SJSA1 (cell line): ENCODE results near the gene CDH22. TPM values are rescaled to one million over a fixed set of nuclear protein-coding genes. Genes with fewer than 3 reads are reported as not detected.

Experiments
- DNase-seq, 2 experiments: peaks; one replicate each; pipeline ENCODE4 v3.0.0-alpha.2; 2015 to 2020; ENCODE audit warnings: low spot score in 2 of 2, low read depth in 1 of 2
- H3K27ac ChIP-seq: fragments of 250-450 bp; sonication (Bioruptor Pico); 2 replicates; pipeline ENCODE4 v1.5.1; 2020; ENCODE audit warnings: mild to moderate bottlenecking, moderate library complexity
- H3K27me3 ChIP-seq: fragments of 250-450 bp; sonication (Bioruptor Pico); replicated peaks from 2 replicates; pipeline ENCODE4 v1.5.1; 2020; ENCODE audit warnings: mild to moderate bottlenecking, moderate library complexity
- H3K36me3 ChIP-seq: fragments of 250-450 bp; sonication (Bioruptor Pico); 2 replicates; pipeline ENCODE4 v1.5.1; 2020; ENCODE audit warnings: mild to moderate bottlenecking
- H3K4me1 ChIP-seq: fragments of 250-450 bp; sonication (Bioruptor Pico); replicated peaks from 2 replicates; pipeline ENCODE4 v1.6.1; 2021; ENCODE audit warnings: mild to moderate bottlenecking
- H3K4me3 ChIP-seq: fragments of 250-450 bp; sonication (Bioruptor Pico); 2 replicates; pipeline ENCODE4 v1.5.1; 2020; ENCODE audit warnings: mild to moderate bottlenecking
- H3K9me3 ChIP-seq: fragments of 250-450 bp; sonication (Bioruptor Pico); replicated peaks from 2 replicates; pipeline ENCODE4 v1.5.1; 2020; ENCODE audit warnings: mild to moderate bottlenecking
- total RNA-seq: library from RNA; depleted of rRNA; stranded (reverse); fragments of >200 nt; shearing (Covaris generic); gene quantifications from 2 replicates; pipeline ENCODE4 v1.2.3, GENCODE V29; 2014

CDH22 gene
- total RNA-seq, 1 experiment from 2014 or later: not detected

GRCh38 chr20:46173652-46174468 lies 134.4 kb downstream of the CDH22 start:
- Histone ChIP-seq H3K36me3 (no peaks in the 10 kb centered on the region), H3K27ac (no peak overlapping the region), H3K4me1 (no peaks in the 10 kb centered on the region), H3K27me3 (peaks cover 70% of the 10 kb centered on the region), H3K9me3 (no peaks in the 10 kb centered on the region), H3K4me3 (no peak overlapping the region)
- no peak for DNase-seq

- Histone ChIP-seq H3K36me3 (no peaks in the 10 kb centered on the region), H3K4me1 (no peaks in the 10 kb centered on the region), H3K4me3 (no peak overlapping the region), H3K9me3 (no peaks in the 10 kb centered on the region), H3K27ac (no peak overlapping the region), H3K27me3 (peaks cover 70% of the 10 kb centered on the region)
- DNase-seq: no peak
These were observed 135.2 kb downstream of the CDH22 start for GRCh38 chr20:46172961-46173536.

- peaks cover 68% of the 10 kb centered on the region for H3K27me3 ChIP-seq
These were observed 135.8 kb downstream of the CDH22 start for GRCh38 chr20:46172455-46172854.

GRCh38 chr20:46171909-46172308 lies 136.4 kb downstream of the CDH22 start:
- H3K9me3 ChIP-seq: no peaks in the 10 kb centered on the region
- H3K4me1 ChIP-seq: no peaks in the 10 kb centered on the region
- DNase-seq: no peak
- peaks cover 63% of the 10 kb centered on the region for H3K27me3 ChIP-seq
- no peaks in the 10 kb centered on the region for H3K36me3 ChIP-seq
- no peak overlapping the region for H3K27ac ChIP-seq
- no peak overlapping the region for H3K4me3 ChIP-seq

More at GRCh38 chr20:46172455-46172854, 135.8 kb downstream of the CDH22 start:
- Histone ChIP-seq H3K27ac (no peak overlapping the region), H3K4me3 (no peak overlapping the region), H3K9me3 (no peaks in the 10 kb centered on the region), H3K4me1 (no peaks in the 10 kb centered on the region), H3K36me3 (no peaks in the 10 kb centered on the region)
- DNase-seq: no peak

- Histone ChIP-seq H3K36me3 (no peaks in the 10 kb centered on the region), H3K4me3 (no peak overlapping the region), H3K27me3 (peaks cover 60% of the 10 kb centered on the region), H3K4me1 (no peaks in the 10 kb centered on the region), H3K9me3 (no peaks in the 10 kb centered on the region), H3K27ac (no peak overlapping the region)
- no peak for DNase-seq
These were observed 136.8 kb downstream of the CDH22 start for GRCh38 chr20:46171476-46171875.

GRCh38 chr20:46169245-46170171 lies 138.8 kb downstream of the CDH22 start:
- Histone ChIP-seq H3K4me1 (no peaks in the 10 kb centered on the region), H3K36me3 (no peaks in the 10 kb centered on the region), H3K27ac (no peak overlapping the region), H3K4me3 (no peak overlapping the region), H3K27me3 (peaks cover 42% of the 10 kb centered on the region), H3K9me3 (no peaks in the 10 kb centered on the region)
- no peak for DNase-seq

- H3K27me3 ChIP-seq: peaks cover 37% of the 10 kb centered on the region
These were observed 139.9 kb downstream of the CDH22 start for GRCh38 chr20:46168438-46168837.

GRCh38 chr20:46167080-46167479 lies 141.2 kb downstream of the CDH22 start:
- DNase-seq: no peak
- no peak overlapping the region for H3K27ac ChIP-seq
- no peaks in the 10 kb centered on the region for H3K4me1 ChIP-seq
- no peaks in the 10 kb centered on the region for H3K36me3 ChIP-seq
- H3K27me3 ChIP-seq: peaks cover 33% of the 10 kb centered on the region
- H3K4me3 ChIP-seq: no peak overlapping the region
- H3K9me3 ChIP-seq: no peaks in the 10 kb centered on the region

More at GRCh38 chr20:46168438-46168837, 139.9 kb downstream of the CDH22 start:
- no peak for DNase-seq
- H3K27ac ChIP-seq: no peak overlapping the region
- no peaks in the 10 kb centered on the region for H3K9me3 ChIP-seq
- no peaks in the 10 kb centered on the region for H3K4me1 ChIP-seq
- H3K4me3 ChIP-seq: no peak overlapping the region
- no peaks in the 10 kb centered on the region for H3K36me3 ChIP-seq

GRCh38 chr20:46164254-46164653 lies 144.0 kb downstream of the CDH22 start:
- H3K27ac ChIP-seq: no peak overlapping the region
- no peak for DNase-seq
- H3K36me3 ChIP-seq: no peaks in the 10 kb centered on the region
- H3K9me3 ChIP-seq: no peaks in the 10 kb centered on the region
- H3K4me1 ChIP-seq: no peaks in the 10 kb centered on the region
- peaks cover 14% of the 10 kb centered on the region; the same call in 1 of the 2 replicates for H3K27me3 ChIP-seq
- H3K4me3 ChIP-seq: no peak overlapping the region

GRCh38 chr20:46161921-46162320 lies 146.4 kb downstream of the CDH22 start:
- H3K4me1 ChIP-seq: no peaks in the 10 kb centered on the region
- H3K4me3 ChIP-seq: no peak overlapping the region
- peaks cover 35% of the 10 kb centered on the region for H3K27me3 ChIP-seq

GRCh38 chr20:46160661-46161060 lies 147.6 kb downstream of the CDH22 start:
- Histone ChIP-seq H3K4me1 (no peaks in the 10 kb centered on the region), H3K4me3 (no peak overlapping the region), H3K9me3 (no peaks in the 10 kb centered on the region), H3K27me3 (peaks cover 48% of the 10 kb centered on the region), H3K36me3 (no peaks in the 10 kb centered on the region), H3K27ac (no peak overlapping the region)
- DNase-seq: no peak

More at GRCh38 chr20:46161921-46162320, 146.4 kb downstream of the CDH22 start:
- DNase-seq: no peak
- H3K36me3 ChIP-seq: no peaks in the 10 kb centered on the region
- H3K9me3 ChIP-seq: no peaks in the 10 kb centered on the region
- no peak overlapping the region for H3K27ac ChIP-seq

- H3K4me3 ChIP-seq: no peak overlapping the region
- H3K27ac ChIP-seq: no peak overlapping the region
- H3K4me1 ChIP-seq: no peaks in the 10 kb centered on the region
- peaks cover 54% of the 10 kb centered on the region for H3K27me3 ChIP-seq
- DNase-seq: no peak
- H3K36me3 ChIP-seq: no peaks in the 10 kb centered on the region
- H3K9me3 ChIP-seq: no peaks in the 10 kb centered on the region
These were observed 149.0 kb downstream of the CDH22 start for GRCh38 chr20:46159101-46159897.

- Histone ChIP-seq H3K9me3 (no peaks in the 10 kb centered on the region), H3K27me3 (peaks cover 54% of the 10 kb centered on the region), H3K4me3 (no peak overlapping the region), H3K27ac (no peak overlapping the region), H3K36me3 (no peaks in the 10 kb centered on the region), H3K4me1 (no peaks in the 10 kb centered on the region)
- no peak for DNase-seq
These were observed 149.8 kb downstream of the CDH22 start for GRCh38 chr20:46158476-46158987.
